PFSK-1 (cell line): ENCODE measurements around the gene RUNX2.

Experiments used
- POLR2AphosphoS5 ChIP-seq: IDR thresholded peaks from 2 replicates; pipeline ENCODE4 v1.6.1; 2012; ENCODE audit warnings: low read depth, mild to moderate bottlenecking, control low read depth, low read length, moderate library complexity
- SIN3A ChIP-seq: IDR thresholded peaks from 2 replicates; pipeline ENCODE4 v1.6.1; 2012; ENCODE audit warnings: mild to moderate bottlenecking, low read length, moderate library complexity, borderline replicate concordance; ENCODE audit not compliant: insufficient read depth

GRCh38 chr6:45648262-45648620, 320.1 kb downstream of the RUNX2 start:
- no peak for TF ChIP-seq POLR2AphosphoS5
- TF ChIP-seq SIN3A: no peak
